ENCODE measurements around the gene HTD2.

GRCh38 chr3:58353722-58354553 is 47.6 kb downstream of the HTD2 start:
- TF ChIP-seq POLR2A (IDR thresholded peaks at IDR 0.05; ENCODE audit: low read depth, low read length) = no peak
- no peak for TF ChIP-seq TAF1 (IDR thresholded peaks at IDR 0.05; ENCODE audit: borderline replicate concordance, low read depth, low read length)
- TF ChIP-seq POLR2AphosphoS5 (IDR thresholded peaks at IDR 0.05; ENCODE audit: low read depth, low read length) = no peak

Measured in GM12892 (cell line).